Measurements from ENCODE around the gene ADCY4. TPM values are rescaled to one million over a fixed set of nuclear protein-coding genes. Genes with fewer than 3 reads are reported as not detected.

The ADCY4 gene
- total and polyA plus RNA-seq, 9 donors = 7.8 to 33.3 (median 11.9) TPM

DNA sequence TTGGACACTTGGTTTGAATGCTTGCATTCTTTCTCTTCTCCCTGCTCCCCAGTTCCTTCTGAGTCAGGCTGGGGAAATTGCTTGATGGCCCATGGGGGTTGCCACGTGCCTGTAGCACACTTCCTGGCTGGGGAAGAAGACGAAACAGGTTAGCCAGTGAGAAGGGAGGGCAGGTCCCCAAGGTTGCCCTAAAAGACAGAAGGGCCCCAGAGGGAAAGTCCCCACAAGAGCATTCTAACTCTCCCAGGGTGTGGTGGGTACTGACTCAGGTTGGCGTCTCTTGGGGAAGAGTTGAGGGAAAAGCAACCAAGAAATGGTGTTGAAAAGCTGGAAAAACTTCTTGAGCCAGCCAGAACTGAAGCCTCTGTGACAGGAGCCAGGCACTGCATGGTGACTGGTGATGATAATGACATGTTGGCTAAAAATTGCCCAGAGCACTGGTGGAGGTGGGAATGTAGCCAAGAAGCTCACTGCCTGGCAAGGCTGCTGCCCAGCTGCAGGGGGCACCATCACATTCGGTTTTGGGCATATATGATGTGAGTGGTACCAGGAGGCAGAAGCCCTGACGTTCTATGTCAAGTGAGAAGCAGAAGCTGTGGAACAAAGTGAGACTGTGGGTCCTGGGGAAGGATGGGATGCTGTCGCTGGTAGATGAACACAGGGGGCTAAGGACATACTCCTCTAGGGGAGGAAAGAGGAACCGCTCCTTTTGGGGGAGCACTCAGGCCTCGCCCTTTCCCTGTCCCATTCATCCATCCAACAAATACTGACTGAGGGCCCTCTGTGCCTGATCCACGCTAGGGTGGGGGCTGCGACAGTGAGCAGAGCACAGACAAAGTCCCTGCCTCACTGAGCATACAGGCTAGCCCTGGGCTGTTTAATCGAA lies 55.3 kb downstream of the ADCY4 start:
- TF ChIP-seq POLR2A (IDR thresholded peaks at IDR 0.05) = no peak
- no peak for TF ChIP-seq EP300 (IDR thresholded peaks at IDR 0.05)
- Histone ChIP-seq H3K36me3 (no peaks in the 10 kb centered on the region), H3K4me3 (no peak overlapping the region), H3K9me3 (no peaks in the 10 kb centered on the region), H3K27me3 (no peaks in the 10 kb centered on the region), H3K4me1 (ENCODE audit: insufficient read depth) (no peaks in the 10 kb centered on the region), H3K27ac (no peak overlapping the region)
- intact Hi-C loops (cut with DNase I) = no loop called here
- 79 to 85% (median 84%) methylated on average over 11 of the region's 11 CpGs for WGBS, 3 donors
- no peak for DNase-seq

GRCh38 chr14:24278424-24278823 lies 56.4 kb downstream of the ADCY4 start:
- 81 to 87% (median 85%) methylated on average over 5 of the region's 5 CpGs for WGBS, 3 donors
- intact Hi-C loops (cut with DNase I) = no loop called here

DNA sequence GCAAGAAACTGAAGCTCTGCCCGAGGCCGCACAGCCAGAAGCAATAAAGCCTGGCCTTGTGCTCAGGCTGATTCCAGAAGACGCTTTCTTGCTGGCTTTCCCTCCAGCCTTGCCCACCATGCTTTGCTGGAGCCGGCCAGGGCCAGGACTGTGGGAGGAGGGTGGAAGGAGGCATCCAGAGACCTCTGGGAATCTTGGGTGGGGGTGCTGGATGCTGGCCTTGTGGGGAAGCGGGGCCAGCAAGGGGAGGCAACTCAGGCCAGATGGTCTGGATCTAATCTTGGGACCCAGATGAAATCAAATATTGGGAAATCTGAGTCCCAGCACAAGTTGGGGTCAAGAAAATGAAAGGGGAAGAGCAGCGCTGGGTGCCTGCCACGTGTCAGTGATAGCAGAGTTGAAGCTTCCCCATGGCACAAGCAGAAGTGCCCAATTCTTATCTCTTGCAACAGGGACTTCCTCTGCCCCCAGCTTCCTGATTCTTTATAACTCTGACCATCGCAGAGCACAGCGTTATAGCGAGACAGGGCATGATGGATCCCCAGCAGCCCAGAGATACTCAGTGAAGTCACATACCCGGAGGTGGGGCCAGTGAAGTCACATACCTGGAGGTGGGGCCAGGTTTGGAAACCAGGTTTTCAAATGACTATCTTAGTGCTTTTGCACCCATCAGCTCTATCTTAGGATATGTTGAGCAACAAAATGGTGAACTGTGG lies 57.1 kb downstream of the ADCY4 start:
- Histone ChIP-seq H3K36me3 (no peaks in the 10 kb centered on the region), H3K4me1 (ENCODE audit: insufficient read depth) (no peaks in the 10 kb centered on the region), H3K9me3 (no peaks in the 10 kb centered on the region), H3K27ac (no peak overlapping the region), H3K27me3 (no peaks in the 10 kb centered on the region), H3K4me3 (no peak overlapping the region)
- DNase-seq = no peak
- 79 to 86% (median 85%) methylated on average over 11 of the region's 11 CpGs for WGBS, 3 donors
- TF ChIP-seq POLR2A (IDR thresholded peaks at IDR 0.05) (no peak), EP300 (IDR thresholded peaks at IDR 0.05) (no peak), CTCF (IDR thresholded peaks at IDR 0.05) (no peak)
- intact Hi-C loops (cut with DNase I) = no loop called here

More at GRCh38 chr14:24278424-24278823, 56.4 kb downstream of the ADCY4 start:
- Histone ChIP-seq H3K36me3 (no peaks in the 10 kb centered on the region), H3K27me3 (no peaks in the 10 kb centered on the region), H3K4me3 (no peak overlapping the region), H3K4me1 (ENCODE audit: insufficient read depth) (no peaks in the 10 kb centered on the region), H3K27ac (no peak overlapping the region), H3K9me3 (no peaks in the 10 kb centered on the region)
- TF ChIP-seq POLR2A (IDR thresholded peaks at IDR 0.05) (no peak), CTCF (IDR thresholded peaks at IDR 0.05) (no peak), EP300 (IDR thresholded peaks at IDR 0.05) (no peak)
- DNase-seq = no peak

DNA sequence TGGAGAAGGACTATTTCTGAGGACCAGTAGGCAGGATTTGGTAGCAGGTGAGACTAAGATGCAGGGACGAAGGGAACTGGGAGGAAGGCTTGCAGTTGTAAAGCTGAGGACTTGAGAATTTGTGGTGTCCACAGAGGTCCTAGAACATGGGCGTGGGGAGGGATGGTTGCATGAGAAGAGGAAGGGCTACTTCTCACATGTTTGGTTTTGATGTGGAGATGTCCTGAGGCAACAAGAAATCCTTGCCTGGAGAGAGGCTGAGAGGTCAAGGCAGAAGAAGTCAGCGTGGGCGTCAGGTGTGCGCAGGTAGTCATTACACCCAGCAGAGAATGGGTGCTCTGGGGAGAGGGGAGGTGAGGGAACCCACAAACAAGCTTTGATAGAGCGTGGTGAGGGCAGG lies 57.8 kb downstream of the ADCY4 start:
- intact Hi-C loops (cut with DNase I) = no loop called here
- TF ChIP-seq CTCF (IDR thresholded peaks at IDR 0.05) (no peak), POLR2A (IDR thresholded peaks at IDR 0.05) (no peak), EP300 (IDR thresholded peaks at IDR 0.05) (no peak)
- H3K4me3 ChIP-seq = no peak overlapping the region
- no peak for DNase-seq
- H3K27me3 ChIP-seq = no peaks in the 10 kb centered on the region
- no peak overlapping the region for H3K27ac ChIP-seq
- H3K4me1 ChIP-seq (ENCODE audit: insufficient read depth) = no peaks in the 10 kb centered on the region
- 91 to 95% (median 94%) methylated on average over 6 of the region's 6 CpGs for WGBS, 3 donors
- H3K36me3 ChIP-seq = no peaks in the 10 kb centered on the region
- no peaks in the 10 kb centered on the region for H3K9me3 ChIP-seq

Data from ovary (tissue), 9 donors.